Measurements from ENCODE around the gene ZNF667. TPM values are rescaled to one million over a fixed set of nuclear protein-coding genes. Genes with fewer than 3 reads are reported as not detected.
A peak's percentile ranks its signal among the peaks of the same experiment; 100 is the strongest.

The ZNF667 gene
- total RNA-seq, 2 donors from 2014 or later: 1.1 to 1.3 TPM

- H3K4me1 ChIP-seq: no peaks in the 10 kb centered on the region
- peaks cover 25% of the 10 kb centered on the region for H3K9me3 ChIP-seq
- TF ChIP-seq CTCF (IDR thresholded peaks at IDR 0.05): no peak
- intact Hi-C loops (cut with DNase I): no loop called here
- no peak overlapping the region for H3K9ac ChIP-seq (ENCODE audit: low read depth in 2 of 2, low read length in 2 of 2)
- DNase-seq: no peak
- no peaks in the 10 kb centered on the region for H3K27me3 ChIP-seq
- no peak overlapping the region for H3K4me3 ChIP-seq
- no peak overlapping the region for H3K27ac ChIP-seq
- H3K36me3 ChIP-seq: no peaks in the 10 kb centered on the region
These were observed 53.2 kb downstream of the ZNF667 start for GRCh38 chr19:56423985-56424353.

- H3K4me3 ChIP-seq: no peak overlapping the region
- intact Hi-C loops (cut with DNase I): no loop called here
- H3K9ac ChIP-seq (ENCODE audit: low read depth in 2 of 2, low read length in 2 of 2): no peak overlapping the region
- DNase-seq: no peak
- H3K9me3 ChIP-seq: peaks cover 25% of the 10 kb centered on the region
- H3K27me3 ChIP-seq: no peaks in the 10 kb centered on the region
- no peak overlapping the region for H3K27ac ChIP-seq
- H3K36me3 ChIP-seq: no peaks in the 10 kb centered on the region
- no peak for TF ChIP-seq CTCF (IDR thresholded peaks at IDR 0.05)
- no peaks in the 10 kb centered on the region for H3K4me1 ChIP-seq
These were observed 53.7 kb downstream of the ZNF667 start for GRCh38 chr19:56423276-56423984.

GRCh38 chr19:56405062-56405461, 72.1 kb downstream of the ZNF667 start:
- no peak overlapping the region for H3K9ac ChIP-seq (ENCODE audit: low read depth in 2 of 2, low read length in 2 of 2)
- H3K4me3 ChIP-seq: no peak overlapping the region
- no peaks in the 10 kb centered on the region for H3K36me3 ChIP-seq
- H3K27ac ChIP-seq: no peak overlapping the region
- no peak for TF ChIP-seq CTCF (IDR thresholded peaks at IDR 0.05)
- H3K9me3 ChIP-seq: peaks cover 8% of the 10 kb centered on the region
- H3K27me3 ChIP-seq: no peaks in the 10 kb centered on the region
- no peaks in the 10 kb centered on the region for H3K4me1 ChIP-seq
- DNase-seq: no peak
- intact Hi-C loops (cut with DNase I): loop anchor here (10.0 kb wide), 1 partner anchor 190 kb away; the partner anchor contains the start of gene ZNF71

GRCh38 chr19:56404705-56405056, 72.5 kb downstream of the ZNF667 start:
- no peak for TF ChIP-seq CTCF (IDR thresholded peaks at IDR 0.05)
- no peaks in the 10 kb centered on the region for H3K27me3 ChIP-seq
- H3K36me3 ChIP-seq: no peaks in the 10 kb centered on the region
- peaks cover 6% of the 10 kb centered on the region for H3K9me3 ChIP-seq
- no peak overlapping the region for H3K27ac ChIP-seq
- peak overlapping the region in 1 of 2 donors; percentile 74 for H3K9ac ChIP-seq (ENCODE audit: low read depth in 2 of 2, low read length in 2 of 2)
- DNase-seq: no peak
- intact Hi-C loops (cut with DNase I): loop anchor here (10.0 kb wide), 1 partner anchor 190 kb away; the partner anchor contains the start of gene ZNF71
- H3K4me3 ChIP-seq: peak overlapping the region; percentile 75
- no peaks in the 10 kb centered on the region for H3K4me1 ChIP-seq

DNA sequence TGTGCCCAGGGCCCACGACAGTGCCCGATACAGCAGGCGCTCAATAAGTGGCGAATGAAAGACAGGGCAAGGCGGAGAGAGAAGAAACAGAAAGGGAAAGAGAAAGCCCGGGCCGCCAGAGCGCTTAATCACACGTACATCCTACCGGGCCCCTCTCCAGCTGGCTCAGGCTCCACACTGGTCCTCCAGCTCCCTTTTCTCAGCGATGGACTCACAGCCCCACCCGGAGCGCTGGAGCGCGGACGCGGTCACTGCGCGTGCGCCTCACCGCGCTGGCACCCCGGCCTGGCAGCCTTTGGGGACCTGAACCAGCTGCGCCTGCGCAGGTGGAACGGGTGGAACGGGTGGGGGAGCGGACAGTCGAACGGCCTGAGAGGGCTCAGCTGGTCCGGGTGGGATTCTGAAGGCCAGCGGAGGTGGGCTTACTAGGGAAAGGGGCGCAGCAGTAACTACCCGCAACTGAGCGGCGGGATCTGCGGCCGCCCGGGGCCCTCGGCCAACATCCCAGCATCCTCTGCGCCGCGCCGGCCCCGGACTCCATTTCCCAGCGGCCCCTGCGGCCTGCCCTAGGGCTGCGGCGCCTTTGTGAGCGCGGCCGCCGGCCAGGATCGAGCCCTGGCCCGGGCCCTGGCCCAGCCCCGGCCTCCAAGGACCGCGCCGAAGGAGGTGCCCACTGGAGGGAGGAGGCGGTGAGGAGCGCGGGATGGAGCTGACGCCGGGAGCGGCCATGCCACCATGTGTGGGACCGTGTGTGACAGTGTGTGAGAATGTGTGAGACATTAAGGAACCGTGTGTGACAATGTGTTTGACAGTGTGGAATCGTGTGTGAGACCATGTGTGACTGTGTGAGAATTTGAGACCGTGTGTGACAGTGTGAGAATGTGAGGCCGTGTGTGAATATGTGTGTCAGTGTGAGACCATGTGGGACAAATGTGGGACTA, 73.1 kb downstream of the ZNF667 start, which contains the start of gene ZNF583:
ZNF583 (plus strand) TSS at position 569 of the 941 bp plus-strand sequence. CDS start 2,783 bp downstream, outside the sequence.
- Histone ChIP-seq H3K27ac (peak within 1 kb of the TSS; percentile 91), H3K9ac (ENCODE audit: low read depth in 2 of 2, low read length in 2 of 2) (peak within 1 kb of the TSS; percentile 61 to 74), H3K9me3 (peaks cover 2% of the 10 kb centered on the region), H3K36me3 (no peaks in the 10 kb centered on the region), H3K4me3 (peak within 1 kb of the TSS; percentile 75), H3K4me1 (no peaks in the 10 kb centered on the region), H3K27me3 (no peaks in the 10 kb centered on the region)
- TF ChIP-seq CTCF (IDR thresholded peaks at IDR 0.05): no peak
- DNase-seq: peak; percentile 94
- intact Hi-C loops (cut with DNase I): loop anchor here (10.0 kb wide), 1 partner anchor 191 kb away; the partner anchor contains the start of gene ZNF71
